A673 (cell line): ENCODE results near the gene NECAB3. TPM values are rescaled to one million over a fixed set of nuclear protein-coding genes. Genes with fewer than 3 reads are reported as not detected.
A peak's percentile ranks its signal among the peaks of the same experiment; 100 is the strongest.

Source experiments
- BruUV-seq: library from RNA; stranded (reverse); fragments of 400-500 nt; replicated peaks from 2 replicates; lab custom pipeline; 2021; lab: Mats Ljungman, UMichigan
- CTCF ChIA-PET: fragments of 300-600 bp; sonication (Branson Sonifier 250); formaldehyde crosslinking; loops from one replicate; lab custom pipeline; 2022; ENCODE audit warnings: antibody characterized with exemption; lab: Charles Lee
- POLR2A ChIA-PET: fragments of 300-600 bp; sonication (Branson Sonifier 250); formaldehyde crosslinking; loops from one replicate; lab custom pipeline; 2022; ENCODE audit warnings: antibody characterized with exemption; ENCODE audit not compliant: low non-redundant PET; lab: Charles Lee
- DNase-seq: peaks from one replicate; pipeline ENCODE4 v3.0.0-alpha.2; 2015; ENCODE audit warnings: low spot score
- H3K27ac ChIP-seq: fragments of 200-600 bp; sonication (generic); 2 replicates; pipeline ENCODE4 v1.5.1; 2016; ENCODE audit warnings: mixed run types, low read depth, mild to moderate bottlenecking, mixed read lengths, antibody characterized with exemption, low read length; ENCODE audit not compliant: poor library complexity, severe bottlenecking
- H3K27me3 ChIP-seq: fragments of 200-600 bp; sonication (generic); replicated peaks from 2 replicates; pipeline ENCODE4 v1.6.1; 2017; ENCODE audit warnings: mixed run types, low read depth, mild to moderate bottlenecking, mixed read lengths, antibody characterized with exemption, low read length; ENCODE audit not compliant: insufficient read depth, poor library complexity
- H3K36me3 ChIP-seq: fragments of 200-600 bp; sonication (generic); 2 replicates; pipeline ENCODE4 v1.6.1; 2016; ENCODE audit warnings: mixed run types, mild to moderate bottlenecking, mixed read lengths, antibody characterized with exemption, low read length; ENCODE audit not compliant: insufficient read depth, poor library complexity, severe bottlenecking
- H3K4me1 ChIP-seq: fragments of 200-600 bp; sonication (generic); 2 replicates; pipeline ENCODE4 v1.6.1; 2017; ENCODE audit warnings: mixed run types, mild to moderate bottlenecking, mixed read lengths, antibody characterized with exemption, low read length; ENCODE audit not compliant: insufficient read depth, poor library complexity, severe bottlenecking
- H3K4me3 ChIP-seq: fragments of 200-600 bp; sonication (generic); 2 replicates; pipeline ENCODE4 v1.5.1; 2016; ENCODE audit warnings: low read depth, mixed run types, mild to moderate bottlenecking, mixed read lengths, low read length; ENCODE audit not compliant: poor library complexity, severe bottlenecking
- H3K9me3 ChIP-seq: fragments of 200-600 bp; sonication (generic); 2 replicates; pipeline ENCODE4 v1.6.1; 2016; ENCODE audit warnings: mixed run types, low read depth, mild to moderate bottlenecking, mixed read lengths, antibody characterized with exemption, low read length; ENCODE audit not compliant: poor library complexity, severe bottlenecking
- CTCF ChIP-seq: fragments of 300-800, 200-600 bp; sonication (generic); conservative IDR thresholded peaks from 2 replicates; pipeline ENCODE4 v1.5.1; 2017; ENCODE audit warnings: low read depth, mild to moderate bottlenecking, antibody characterized with exemption, low read length, moderate library complexity, mixed read lengths
- EZH2 ChIP-seq: fragments of 200-600 bp; sonication (generic); IDR thresholded peaks from 2 replicates; pipeline ENCODE4 v1.6.1; 2017; ENCODE audit warnings: borderline replicate concordance, low read depth, mild to moderate bottlenecking, mixed read lengths, antibody characterized with exemption, low read length; ENCODE audit not compliant: poor library complexity, severe bottlenecking
- intact Hi-C: fragments of 100-400 bp; cut with micrococcal nuclease; formaldehyde crosslinking; loops from one replicate; pipeline ENCODE4 v1.10.0; 2022; ENCODE audit not compliant: unreplicated experiment
- total RNA-seq: library from RNA; stranded (reverse); gene quantifications from 2 replicates; pipeline ENCODE4 v1.2.3, GENCODE V29; 2021

NECAB3 gene
- total RNA-seq, 1 experiment from 2014 or later, result 83.1 TPM

GRCh38 chr20:33624399-33624798, 49.8 kb downstream of the NECAB3 start:
- H3K27ac ChIP-seq, result no peak overlapping the region
- peaks cover 4% of the 10 kb centered on the region for H3K36me3 ChIP-seq
- H3K9me3 ChIP-seq, result no peaks in the 10 kb centered on the region
- ChIA-PET POLR2A (no interaction called here), CTCF (no interaction called here)
- TF ChIP-seq EZH2 (no peak), CTCF (no peak)
- no TSS peak for BruUV-seq
- H3K27me3 ChIP-seq, result no peaks in the 10 kb centered on the region
- intact Hi-C loops, result no loop called here
- H3K4me1 ChIP-seq, result peaks cover 5% of the 10 kb centered on the region
- DNase-seq, result no peak
- no peak overlapping the region for H3K4me3 ChIP-seq

- H3K27me3 ChIP-seq, result no peaks in the 10 kb centered on the region
- H3K9me3 ChIP-seq, result no peaks in the 10 kb centered on the region
- H3K4me1 ChIP-seq, result peaks cover 5% of the 10 kb centered on the region
- no peak for TF ChIP-seq EZH2
- no peak for TF ChIP-seq CTCF
- H3K36me3 ChIP-seq, result peaks cover 4% of the 10 kb centered on the region
- BruUV-seq, result no TSS peak
- H3K27ac ChIP-seq, result no peak overlapping the region
- DNase-seq, result no peak
- POLR2A ChIA-PET, result no interaction called here
- no peak overlapping the region for H3K4me3 ChIP-seq
- intact Hi-C loops, result no loop called here
- CTCF ChIA-PET, result no interaction called here
Observed at GRCh38 chr20:33622705-33623365, 51.4 kb downstream of the NECAB3 start.

- CTCF ChIA-PET, result no interaction called here
- no TSS peak for BruUV-seq
- Histone ChIP-seq H3K9me3 (no peaks in the 10 kb centered on the region), H3K4me1 (peaks cover 5% of the 10 kb centered on the region), H3K4me3 (no peak overlapping the region), H3K27ac (no peak overlapping the region), H3K36me3 (peaks cover 4% of the 10 kb centered on the region), H3K27me3 (no peaks in the 10 kb centered on the region)
- intact Hi-C loops, result no loop called here
- POLR2A ChIA-PET, result no interaction called here
- peak; percentile 19 for DNase-seq
- TF ChIP-seq EZH2, result no peak
- TF ChIP-seq CTCF, result no peak
Observed at GRCh38 chr20:33621717-33622400, 52.4 kb downstream of the NECAB3 start.
